A673 (cell line): Measurements from ENCODE around the gene PHF21B. TPM values are rescaled to one million over a fixed set of nuclear protein-coding genes. Genes with fewer than 3 reads are reported as not detected.

Source experiments
- BruUV-seq: library from RNA; stranded (reverse); fragments of 400-500 nt; replicated peaks from 2 replicates; lab custom pipeline; 2021; lab: Mats Ljungman, UMichigan
- CTCF ChIA-PET: fragments of 300-600 bp; sonication (Branson Sonifier 250); formaldehyde crosslinking; loops from one replicate; lab custom pipeline; 2022; ENCODE audit warnings: antibody characterized with exemption; lab: Charles Lee
- POLR2A ChIA-PET: fragments of 300-600 bp; sonication (Branson Sonifier 250); formaldehyde crosslinking; loops from one replicate; lab custom pipeline; 2022; ENCODE audit warnings: antibody characterized with exemption; ENCODE audit not compliant: low non-redundant PET; lab: Charles Lee
- DNase-seq: peaks from one replicate; pipeline ENCODE4 v3.0.0-alpha.2; 2015; ENCODE audit warnings: low spot score
- H3K27ac ChIP-seq: fragments of 200-600 bp; sonication (generic); 2 replicates; pipeline ENCODE4 v1.5.1; 2016; ENCODE audit warnings: mixed run types, low read depth, mild to moderate bottlenecking, mixed read lengths, antibody characterized with exemption, low read length; ENCODE audit not compliant: poor library complexity, severe bottlenecking
- H3K27me3 ChIP-seq: fragments of 200-600 bp; sonication (generic); replicated peaks from 2 replicates; pipeline ENCODE4 v1.6.1; 2017; ENCODE audit warnings: mixed run types, low read depth, mild to moderate bottlenecking, mixed read lengths, antibody characterized with exemption, low read length; ENCODE audit not compliant: insufficient read depth, poor library complexity
- H3K36me3 ChIP-seq: fragments of 200-600 bp; sonication (generic); 2 replicates; pipeline ENCODE4 v1.6.1; 2016; ENCODE audit warnings: mixed run types, mild to moderate bottlenecking, mixed read lengths, antibody characterized with exemption, low read length; ENCODE audit not compliant: insufficient read depth, poor library complexity, severe bottlenecking
- H3K4me1 ChIP-seq: fragments of 200-600 bp; sonication (generic); 2 replicates; pipeline ENCODE4 v1.6.1; 2017; ENCODE audit warnings: mixed run types, mild to moderate bottlenecking, mixed read lengths, antibody characterized with exemption, low read length; ENCODE audit not compliant: insufficient read depth, poor library complexity, severe bottlenecking
- H3K4me3 ChIP-seq: fragments of 200-600 bp; sonication (generic); 2 replicates; pipeline ENCODE4 v1.5.1; 2016; ENCODE audit warnings: low read depth, mixed run types, mild to moderate bottlenecking, mixed read lengths, low read length; ENCODE audit not compliant: poor library complexity, severe bottlenecking
- H3K9me3 ChIP-seq: fragments of 200-600 bp; sonication (generic); 2 replicates; pipeline ENCODE4 v1.6.1; 2016; ENCODE audit warnings: mixed run types, low read depth, mild to moderate bottlenecking, mixed read lengths, antibody characterized with exemption, low read length; ENCODE audit not compliant: poor library complexity, severe bottlenecking
- CTCF ChIP-seq: fragments of 300-800, 200-600 bp; sonication (generic); conservative IDR thresholded peaks from 2 replicates; pipeline ENCODE4 v1.5.1; 2017; ENCODE audit warnings: low read depth, mild to moderate bottlenecking, antibody characterized with exemption, low read length, moderate library complexity, mixed read lengths
- EZH2 ChIP-seq: fragments of 200-600 bp; sonication (generic); IDR thresholded peaks from 2 replicates; pipeline ENCODE4 v1.6.1; 2017; ENCODE audit warnings: borderline replicate concordance, low read depth, mild to moderate bottlenecking, mixed read lengths, antibody characterized with exemption, low read length; ENCODE audit not compliant: poor library complexity, severe bottlenecking
- intact Hi-C: fragments of 100-400 bp; cut with micrococcal nuclease; formaldehyde crosslinking; loops from one replicate; pipeline ENCODE4 v1.10.0; 2022; ENCODE audit not compliant: unreplicated experiment
- total RNA-seq: library from RNA; stranded (reverse); gene quantifications from 2 replicates; pipeline ENCODE4 v1.2.3, GENCODE V29; 2021

PHF21B gene
- total RNA-seq, 1 experiment from 2014 or later = 13.2 TPM

- H3K27me3 ChIP-seq = no peaks in the 10 kb centered on the region
- H3K36me3 ChIP-seq = no peaks in the 10 kb centered on the region
- intact Hi-C loops = no loop called here
- H3K4me3 ChIP-seq = peak overlapping the region; percentile 98
- H3K27ac ChIP-seq = peak overlapping the region; percentile 89
- H3K4me1 ChIP-seq = peaks cover 6% of the 10 kb centered on the region
- DNase-seq = peak; percentile 48
- BruUV-seq = no TSS peak
- CTCF ChIA-PET = interaction anchor here (1.4 kb wide), 1 partner anchor 34 kb away, joined by 3 read pairs; no protein-coding TSS in a partner anchor
- POLR2A ChIA-PET = no interaction called here
- no peaks in the 10 kb centered on the region for H3K9me3 ChIP-seq
- TF ChIP-seq CTCF (no peak), EZH2 (no peak)
These were observed 827 bp downstream of the PHF21B start for GRCh38 chr22:45008751-45009605.

GRCh38 chr22:45008186-45008681 lies 1.6 kb downstream of the PHF21B start:
- no peaks in the 10 kb centered on the region for H3K27me3 ChIP-seq
- intact Hi-C loops = no loop called here
- no peaks in the 10 kb centered on the region for H3K9me3 ChIP-seq
- TF ChIP-seq CTCF (no peak), EZH2 (no peak)
- no peaks in the 10 kb centered on the region for H3K36me3 ChIP-seq
- H3K4me1 ChIP-seq = peaks cover 6% of the 10 kb centered on the region
- H3K27ac ChIP-seq = peak overlapping the region; percentile 75
- POLR2A ChIA-PET = interaction anchor here (0.6 kb wide), 1 partner anchor 24 kb away, joined by 4 read pairs; no protein-coding TSS in a partner anchor
- CTCF ChIA-PET = interaction anchor here (0.6 to 1.4 kb wide), 2 partner anchors 10 to 33 kb away, joined by 3 to 7 read pairs; no protein-coding TSS in a partner anchor
- BruUV-seq = no TSS peak
- H3K4me3 ChIP-seq = peak overlapping the region; percentile 98
- peak; percentile 61 for DNase-seq

- peak overlapping the region; percentile 98 for H3K4me3 ChIP-seq
- TF ChIP-seq CTCF (no peak), EZH2 (no peak)
- BruUV-seq = no TSS peak
- H3K9me3 ChIP-seq = no peaks in the 10 kb centered on the region
- peak overlapping the region; percentile 75 for H3K27ac ChIP-seq
- peaks cover 6% of the 10 kb centered on the region for H3K4me1 ChIP-seq
- peak; percentile 73 for DNase-seq
- no peaks in the 10 kb centered on the region for H3K36me3 ChIP-seq
- ChIA-PET CTCF (interaction anchor here (0.6 to 0.7 kb wide), 2 partner anchors 10 to 173 kb away, joined by 3 to 7 read pairs; no protein-coding TSS in a partner anchor), POLR2A (interaction anchor here (0.6 kb wide), 2 partner anchors 23 to 1776 kb away, joined by 4 read pairs; no protein-coding TSS in a partner anchor)
- intact Hi-C loops = no loop called here
- no peaks in the 10 kb centered on the region for H3K27me3 ChIP-seq
These were observed 2.2 kb downstream of the PHF21B start for GRCh38 chr22:45007391-45008185.
